DMS153 treated with DMSO at 0.1 percent for 48 hours (cell line): ENCODE measurements around the gene CTDSPL.
"Not testable (repeated sequence)": the region's sequence is repeated elsewhere in the genome, so short reads cannot be mapped to it uniquely, and the experiment has no call there.

Experiments used
- DNase-seq: peaks from one replicate; lab custom pipeline; 2025; ENCODE audit not compliant: unreplicated experiment; lab: John Stamatoyannopoulos, UW

CTDSPL gene

GRCh38 chr3:37984051-37984450, 122.4 kb downstream of the CTDSPL start:
- DNase-seq = no peak

- DNase-seq = no peak
These were observed 122.9 kb downstream of the CTDSPL start for GRCh38 chr3:37984596-37984995.

DNA sequence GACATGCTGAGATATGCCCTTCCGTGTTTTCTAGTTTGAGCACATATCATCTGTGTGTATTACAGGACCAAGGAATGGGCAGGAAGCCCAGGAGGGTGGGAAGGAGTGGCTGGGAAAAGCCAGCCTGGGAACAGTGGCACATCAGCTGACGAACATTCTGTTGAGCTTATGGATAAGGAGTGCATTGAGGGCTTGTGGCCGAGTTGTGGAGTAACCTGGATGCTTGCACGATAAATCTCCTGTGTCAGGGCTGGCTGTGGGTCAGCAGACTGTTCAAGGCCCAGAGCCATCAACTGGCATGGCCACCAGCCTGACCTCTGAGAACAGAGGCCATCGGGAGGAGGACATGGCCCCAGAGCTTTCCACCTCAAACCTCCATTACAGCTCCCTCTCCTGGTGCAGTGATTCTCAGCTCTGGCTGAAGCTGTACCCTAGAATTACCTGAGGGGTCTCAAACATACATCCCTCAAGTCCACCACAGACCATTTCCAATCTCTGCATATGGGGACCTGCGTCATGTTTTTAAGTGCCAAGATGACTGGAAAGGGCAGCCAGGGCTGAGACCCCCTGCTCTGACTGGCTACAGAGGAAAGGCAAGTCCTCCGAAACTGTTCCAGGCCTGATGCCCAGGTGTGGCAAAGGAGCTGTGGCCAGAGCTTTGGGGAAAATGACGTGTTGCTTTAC, 124.1 kb downstream of the CTDSPL start:
- DNase-seq = no peak

- DNase-seq = no peak
These were observed 125.0 kb downstream of the CTDSPL start for GRCh38 chr3:37986479-37987314.

- no peak for DNase-seq
These were observed 125.6 kb downstream of the CTDSPL start for GRCh38 chr3:37987315-37987697.

DNA sequence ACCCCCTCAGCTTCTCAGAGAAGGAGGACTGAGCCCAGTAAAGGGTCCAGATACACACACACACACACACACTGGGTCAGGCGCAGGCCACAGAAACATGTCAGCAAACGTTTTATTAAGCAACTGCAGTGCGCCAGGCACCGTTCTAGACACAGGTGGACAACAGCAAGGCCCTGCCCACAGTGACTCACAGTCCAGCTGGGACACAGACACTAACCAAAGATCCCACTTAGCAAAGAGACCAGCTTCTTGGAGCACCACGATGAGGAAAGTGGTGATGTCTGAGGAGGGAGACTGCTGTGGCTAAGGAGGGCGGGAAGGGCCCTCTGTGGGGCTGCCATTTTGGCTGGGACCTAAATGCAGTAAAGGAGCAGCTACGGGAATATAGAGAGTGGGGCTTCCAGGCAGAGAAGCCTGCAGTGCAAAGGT, 126.1 kb downstream of the CTDSPL start:
- DNase-seq = no peak

GRCh38 chr3:37988376-37988775, 126.7 kb downstream of the CTDSPL start:
- not testable (repeated sequence) for DNase-seq

DNA sequence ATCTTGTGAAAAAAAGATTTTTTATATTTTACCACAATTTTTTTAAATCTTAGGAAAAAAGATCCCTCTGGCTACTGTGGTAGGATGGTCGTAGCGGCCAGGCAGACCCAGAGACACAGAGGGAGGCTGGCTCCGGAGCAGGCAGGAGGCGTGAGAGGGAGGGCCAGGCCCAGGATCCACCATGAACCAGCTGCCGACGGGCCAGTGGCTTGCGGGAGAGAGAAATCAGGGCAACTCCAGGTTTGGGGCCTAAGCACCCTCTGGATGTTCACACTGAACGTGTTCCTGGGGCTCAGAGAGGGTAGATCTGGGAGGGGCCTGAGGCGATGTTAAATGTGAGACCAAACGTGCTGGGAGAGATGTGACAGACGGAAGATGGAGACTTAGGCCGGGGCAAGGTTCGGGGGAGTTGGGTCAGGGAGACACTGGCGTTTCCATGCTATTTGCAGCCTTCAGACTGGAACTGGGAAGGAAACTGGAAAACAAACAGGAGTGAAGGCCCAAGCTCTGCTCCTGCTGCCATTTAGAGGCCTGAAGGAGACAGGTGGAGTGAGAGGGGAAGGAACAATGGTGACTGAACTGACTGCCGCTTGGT, 127.3 kb downstream of the CTDSPL start:
- DNase-seq = no peak

GRCh38 chr3:37989821-37990480, 128.3 kb downstream of the CTDSPL start:
- no peak for DNase-seq

- DNase-seq = no peak
These were observed 128.8 kb downstream of the CTDSPL start, which contains the start of gene VILL for GRCh38 chr3:37990527-37990926. TSS of gene VILL (plus strand) at chr3:37990786. CDS start at chr3:37993673, 2,887 bp downstream.

DNA sequence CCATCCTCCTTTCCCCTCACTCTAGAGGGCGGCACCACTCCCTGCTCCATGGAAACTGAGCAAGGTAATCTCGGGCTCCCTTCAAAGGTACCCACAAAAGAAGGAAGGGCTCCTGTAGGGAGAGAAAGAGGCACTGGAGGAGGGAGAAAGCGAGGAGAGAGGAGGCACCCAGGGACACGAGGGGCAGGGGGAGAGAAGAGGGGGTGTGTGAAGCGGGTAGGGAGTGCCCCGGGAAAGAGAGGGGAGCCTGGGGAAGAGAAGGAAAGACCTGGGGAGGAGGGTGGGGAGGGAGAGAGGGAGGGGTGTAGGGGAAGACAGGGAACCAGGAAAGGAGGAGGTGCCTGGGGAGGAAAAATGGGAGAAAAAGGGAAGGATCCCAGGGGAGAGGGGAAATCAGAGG, 129.4 kb downstream of the CTDSPL start:
- no peak for DNase-seq

GRCh38 chr3:37991823-37992222, 130.1 kb downstream of the CTDSPL start:
- no peak for DNase-seq

GRCh38 chr3:37992271-37993066, 130.8 kb downstream of the CTDSPL start:
- DNase-seq = no peak

- DNase-seq = no peak
These were observed 131.4 kb downstream of the CTDSPL start for GRCh38 chr3:37993067-37993455.

DNA sequence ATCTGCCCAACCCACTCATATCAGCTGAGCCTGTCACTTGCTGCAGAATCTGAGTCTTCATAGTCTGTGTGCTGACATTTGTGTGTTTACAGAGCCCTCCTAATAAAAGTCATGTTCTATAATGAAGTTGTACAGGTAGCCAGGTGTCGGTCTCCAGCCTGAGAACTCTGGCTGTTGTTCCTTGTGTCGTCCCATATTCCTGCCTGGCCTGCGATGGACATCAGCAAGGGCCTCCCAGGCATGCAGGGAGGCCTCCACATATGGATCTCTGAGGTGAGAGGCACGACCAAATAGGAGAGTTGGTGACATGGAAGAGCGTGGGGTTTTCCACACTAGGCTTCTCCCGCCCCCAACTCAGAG, 131.8 kb downstream of the CTDSPL start:
- DNase-seq = no peak

DNA sequence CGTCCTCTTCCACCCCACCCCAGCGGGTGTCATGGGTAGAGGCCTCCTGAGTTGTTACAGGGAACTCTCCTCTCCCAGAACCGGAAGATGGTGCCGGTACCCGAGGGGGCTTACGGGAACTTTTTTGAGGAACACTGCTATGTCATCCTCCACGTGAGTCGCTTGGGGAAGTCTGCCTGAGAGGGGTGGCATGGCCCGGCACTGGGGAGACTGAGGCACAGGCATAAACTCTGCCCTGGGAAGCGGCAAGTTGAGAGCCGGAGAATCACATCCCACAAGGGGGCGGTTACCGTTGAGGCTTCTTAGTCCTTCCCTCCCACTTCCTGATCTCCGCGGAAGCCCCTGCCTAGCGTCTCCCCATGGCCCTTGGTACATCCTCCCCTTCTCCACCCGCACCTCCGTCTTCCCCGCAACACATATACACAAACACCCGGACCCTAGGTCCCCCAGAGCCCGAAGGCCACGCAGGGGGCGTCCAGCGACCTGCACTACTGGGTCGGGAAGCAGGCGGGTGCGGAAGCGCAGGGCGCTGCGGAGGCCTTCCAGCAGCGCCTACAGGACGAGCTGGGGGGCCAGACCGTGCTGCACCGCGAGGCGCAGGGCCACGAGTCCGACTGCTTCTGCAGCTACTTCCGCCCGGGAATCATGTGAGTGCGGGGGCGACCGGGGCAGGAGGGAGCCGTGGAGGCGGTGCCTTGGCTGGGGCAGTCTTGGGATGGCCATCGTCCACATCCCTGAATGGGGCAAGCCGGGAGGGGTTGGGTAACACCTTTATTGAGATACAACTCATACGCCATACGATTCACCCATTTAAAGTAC, 132.3 kb downstream of the CTDSPL start:
- peak; percentile 13 for DNase-seq

DNA sequence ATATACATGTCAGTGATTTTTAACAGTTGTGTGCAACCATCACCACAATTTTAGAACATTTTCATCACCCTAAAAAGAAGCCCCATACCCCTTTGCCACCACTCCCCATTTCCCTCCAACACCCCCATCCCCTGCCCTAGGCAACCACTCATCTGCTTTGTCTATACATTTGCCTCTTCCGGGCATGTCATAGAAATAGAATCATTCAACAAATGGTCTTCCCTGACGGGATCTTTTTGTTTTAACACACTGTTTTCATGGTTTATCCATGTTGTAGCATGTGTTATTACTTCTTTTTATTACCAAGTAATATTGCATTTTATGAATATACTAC, 132.9 kb downstream of the CTDSPL start:
- no peak for DNase-seq

DNA sequence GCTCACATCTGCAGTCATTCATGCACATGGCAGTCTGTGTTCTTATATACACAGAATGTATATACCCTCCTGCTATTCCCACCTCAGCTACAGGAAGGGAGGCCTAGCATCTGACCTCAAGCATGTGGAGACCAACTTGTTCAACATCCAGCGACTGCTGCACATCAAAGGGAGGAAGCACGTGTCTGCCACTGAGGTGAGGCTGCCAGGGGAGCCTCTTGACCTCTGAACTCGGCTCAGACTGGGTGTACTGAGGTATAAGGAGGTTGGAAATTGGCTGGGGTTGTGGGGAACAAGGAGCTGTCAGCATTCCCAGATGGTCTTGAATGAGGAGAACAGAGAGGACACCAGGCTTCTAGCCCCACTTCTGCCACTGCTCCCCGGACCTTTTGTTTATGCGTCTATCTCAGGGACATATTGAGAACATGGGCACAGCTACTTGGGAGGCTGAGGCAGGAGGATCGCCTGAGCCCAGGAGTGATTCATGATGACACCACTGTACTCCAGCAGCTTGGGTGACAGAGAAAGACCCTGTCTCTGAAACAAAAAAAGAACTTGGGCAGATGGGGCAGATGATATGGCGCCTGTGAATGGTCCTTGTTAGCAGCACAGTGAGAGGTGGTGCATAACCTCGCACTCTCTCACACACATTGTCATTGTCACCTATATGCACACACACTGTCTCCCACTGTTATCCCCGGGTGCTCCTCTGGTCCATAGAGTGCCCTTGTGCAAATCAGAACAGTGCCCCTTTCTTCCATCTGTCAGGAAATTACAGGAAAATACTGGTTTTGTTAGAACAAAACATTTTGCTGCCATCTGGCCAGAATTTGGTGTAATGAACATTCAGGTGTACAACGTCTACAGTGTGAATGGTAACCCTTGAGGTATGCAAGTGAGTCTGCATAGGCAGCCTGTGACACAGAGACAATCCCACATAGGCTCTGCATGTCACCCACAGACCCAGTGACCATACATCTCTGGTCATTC, 134.3 kb downstream of the CTDSPL start:
- DNase-seq = no peak

DNA sequence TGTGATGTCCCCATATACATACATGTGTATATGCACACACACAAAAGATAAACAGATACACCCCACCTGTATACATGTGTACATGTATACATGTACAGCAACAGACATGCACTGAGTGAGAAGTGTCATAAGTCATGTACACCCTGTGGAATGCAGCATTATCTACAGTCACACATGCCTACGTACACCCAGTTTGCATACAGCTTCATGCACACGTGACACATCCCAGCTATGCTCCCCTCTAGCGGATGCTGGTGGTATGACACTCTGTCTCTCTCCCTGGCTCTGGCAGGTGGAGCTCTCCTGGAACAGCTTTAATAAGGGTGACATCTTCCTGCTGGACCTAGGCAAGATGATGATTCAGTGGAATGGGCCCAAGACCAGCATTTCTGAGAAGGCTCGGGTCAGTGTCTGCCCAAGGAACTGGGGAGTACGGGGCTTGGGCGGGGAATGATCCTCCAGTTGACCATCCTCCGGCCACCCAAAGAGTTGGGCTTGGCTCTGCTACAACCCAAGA, 135.2 kb downstream of the CTDSPL start:
- peak; percentile 5 for DNase-seq
